Stimulated activated CD4-positive, alpha-beta T cell treated with anti-CD3 and anti-CD28 coated beads, Interleukin-12 subunit alpha, Interleukin-12 subunit beta, amount 100 ng/mL, for 4 hours (primary cell): ENCODE data around the gene LMTK2.

Experiments
- DNase-seq: peaks from one replicate; pipeline ENCODE4 v3.0.0-alpha.2; 2020

LMTK2 gene

DNA sequence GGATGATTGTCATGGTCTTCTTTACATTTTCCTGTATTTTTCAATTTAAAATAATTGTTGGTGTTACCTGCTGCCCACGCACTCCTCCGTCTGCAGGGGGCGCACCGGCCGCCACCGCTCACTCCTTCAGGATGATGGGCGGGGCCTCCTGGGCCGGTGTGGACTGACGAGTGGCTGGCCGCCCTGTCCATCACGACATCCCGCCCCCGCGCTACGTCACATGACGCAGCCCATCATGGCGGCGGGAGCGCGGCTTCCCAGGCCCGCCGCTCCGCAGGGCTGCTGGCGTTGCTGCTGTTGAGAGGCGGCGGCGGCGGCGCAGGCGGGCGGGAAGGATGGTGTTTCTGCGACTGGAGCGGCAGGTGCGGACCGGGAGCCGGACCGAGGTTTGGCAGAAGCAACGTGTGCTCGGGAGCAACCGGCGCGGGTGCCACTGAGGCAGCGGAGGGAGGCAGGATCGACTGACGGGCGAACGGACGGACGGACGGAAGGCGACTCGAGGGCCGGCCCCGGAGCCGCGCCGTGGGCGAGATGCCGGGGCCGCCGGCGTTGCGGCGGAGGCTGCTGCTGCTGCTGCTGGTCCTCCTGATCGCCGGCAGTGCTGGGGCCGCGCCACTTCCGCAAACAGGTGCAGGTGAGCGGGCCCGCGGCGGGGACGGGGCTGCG lies at the start of gene LMTK2:
TSS of gene LMTK2 (plus strand) at position 216 of the 666 bp plus-strand sequence. CDS start at position 532, 316 bp downstream.
- peak; percentile 98 for DNase-seq

DNA sequence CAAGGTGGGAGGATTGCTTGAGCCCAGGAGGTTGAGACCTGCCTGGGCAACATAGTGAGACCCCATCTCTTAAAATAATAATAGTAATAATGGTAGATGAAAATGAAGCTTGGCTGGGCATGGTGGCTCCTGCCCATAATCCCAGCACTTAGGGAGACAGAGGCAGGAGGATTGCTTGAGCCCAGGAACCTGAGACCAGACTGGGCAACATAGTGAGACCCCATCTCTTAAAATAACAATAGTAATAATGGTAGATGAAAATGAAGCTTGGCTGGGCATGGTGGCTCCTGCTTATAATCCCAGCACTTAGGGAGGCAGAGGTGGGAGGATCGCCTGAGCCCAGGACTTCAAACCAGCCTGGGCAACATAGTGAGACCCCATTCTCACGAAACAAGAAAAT lies 49.5 kb upstream of the LMTK2 start:
- no peak for DNase-seq

DNA sequence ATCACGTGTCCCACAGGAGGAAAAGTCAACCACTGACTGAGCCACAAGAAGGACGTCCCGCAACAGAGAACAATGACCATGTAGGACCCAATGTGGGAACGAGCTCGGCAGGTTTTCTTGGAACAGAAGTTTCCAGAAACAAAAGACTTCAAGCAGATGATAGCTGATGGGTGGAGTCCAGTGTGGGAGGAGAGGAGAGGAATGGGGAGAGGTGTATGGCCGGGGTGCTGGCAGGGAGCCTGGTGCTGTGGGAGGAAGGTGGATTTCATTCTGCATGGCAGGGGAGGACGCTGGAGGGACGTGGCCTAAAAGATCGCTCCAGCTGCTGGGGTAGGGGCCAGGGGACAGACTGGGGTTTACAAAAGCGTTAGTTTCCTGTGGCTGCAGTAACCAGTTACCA lies 48.5 kb upstream of the LMTK2 start:
- no peak for DNase-seq

DNA sequence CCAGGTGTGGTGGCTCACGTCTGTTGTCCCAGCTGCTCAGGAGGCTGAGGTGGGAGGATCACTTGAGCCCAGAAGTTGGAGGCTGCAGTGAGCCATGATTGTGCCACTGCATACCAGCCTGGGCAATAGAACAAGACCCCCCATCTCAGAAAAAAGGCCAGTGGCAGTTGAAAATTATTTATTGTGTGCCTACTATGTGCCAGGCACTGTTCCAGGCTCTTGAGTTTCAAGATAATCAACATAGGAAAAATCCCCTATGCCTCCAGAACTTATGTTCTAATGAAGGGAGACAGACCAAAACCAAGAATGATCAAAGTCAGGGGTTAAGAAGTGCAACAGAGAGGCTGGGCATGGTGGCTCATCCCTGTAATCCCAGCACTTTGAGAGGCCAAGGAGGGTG lies 42.4 kb upstream of the LMTK2 start:
- DNase-seq = no peak

DNA sequence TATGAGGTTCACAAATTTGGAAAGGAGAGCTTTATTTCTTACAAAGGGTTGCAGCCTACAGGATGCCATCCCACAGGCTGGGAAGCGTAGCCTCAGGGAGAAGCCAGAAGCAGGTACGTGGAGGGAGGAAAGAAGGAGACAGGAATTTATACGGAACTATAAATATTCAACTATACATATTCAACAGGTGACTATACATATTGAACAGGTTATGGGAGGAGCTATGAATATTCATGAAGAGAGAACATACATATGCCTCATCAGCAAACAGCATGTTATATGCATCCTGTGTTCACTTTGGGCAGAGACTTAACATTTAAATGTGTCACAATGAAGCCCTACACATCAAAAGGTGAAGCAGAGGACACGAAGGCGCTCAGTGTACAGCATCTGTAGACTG lies 40.5 kb upstream of the LMTK2 start:
- no peak for DNase-seq

DNA sequence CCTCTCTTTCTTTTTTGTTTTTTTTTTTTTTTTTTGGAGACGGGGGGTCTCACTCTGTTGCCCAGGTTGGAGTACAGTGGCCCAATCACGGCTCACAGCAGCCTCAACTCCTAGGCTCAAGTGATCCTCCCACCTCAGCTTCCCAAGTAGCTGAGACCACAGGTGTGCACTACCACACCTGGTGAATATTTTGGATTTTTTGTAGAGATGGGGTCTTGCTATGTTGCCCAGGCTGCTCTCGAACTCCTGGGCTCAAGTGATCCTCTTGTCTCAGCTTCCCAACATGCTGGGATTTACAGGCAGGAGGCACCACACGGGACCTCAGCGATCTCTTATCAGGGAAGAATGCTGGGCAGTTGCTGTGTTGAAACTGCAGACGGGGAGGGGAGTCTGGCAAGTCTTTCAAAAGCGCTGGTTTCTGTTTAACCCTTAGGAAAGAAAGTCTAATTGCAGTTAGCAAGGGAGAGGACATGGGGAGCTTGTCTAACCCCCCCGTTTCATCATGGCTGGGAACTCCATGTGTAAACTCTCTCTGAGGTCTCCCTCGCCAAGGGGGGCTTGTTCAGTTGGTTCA lies 39.6 kb upstream of the LMTK2 start:
- no peak for DNase-seq

DNA sequence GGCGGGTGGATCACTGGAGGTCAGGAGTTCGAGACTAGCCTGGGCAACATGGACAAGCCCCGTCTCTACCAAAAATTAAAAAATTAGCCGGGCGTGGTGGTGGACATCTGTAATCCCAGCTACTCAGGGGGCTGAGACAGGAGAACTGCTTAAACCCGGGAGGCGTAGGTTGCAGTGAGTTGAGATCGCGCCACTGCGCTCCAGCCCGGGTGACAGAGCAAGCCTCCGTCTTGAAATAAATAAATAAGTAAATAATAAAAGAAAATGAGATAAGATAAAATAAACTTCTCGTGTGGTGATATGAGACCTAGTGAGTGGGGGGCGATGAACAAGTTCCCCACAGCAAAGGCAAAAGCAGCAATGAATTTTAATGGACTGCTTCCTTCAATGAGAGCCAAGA lies 33.6 kb upstream of the LMTK2 start:
- no peak for DNase-seq

DNA sequence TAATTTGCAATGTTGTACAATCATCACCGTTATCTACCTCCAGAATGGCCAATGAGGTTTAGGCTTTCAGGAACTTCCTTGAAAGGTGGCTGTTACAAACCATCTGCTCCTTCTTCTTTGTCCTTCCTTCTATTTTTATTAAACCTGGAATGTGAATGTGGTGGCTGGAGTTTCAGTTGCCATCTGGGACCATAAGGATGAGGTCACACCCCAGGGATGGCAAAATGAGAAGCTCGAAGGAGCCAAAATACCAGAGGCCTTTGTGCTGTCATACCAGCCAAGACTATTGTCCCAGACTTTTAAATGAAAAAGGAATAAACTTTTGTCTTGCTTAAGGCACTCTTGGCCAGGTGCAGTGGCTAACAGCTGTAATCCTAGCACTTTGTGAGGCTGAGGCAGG lies 30.9 kb upstream of the LMTK2 start:
- no peak for DNase-seq

DNA sequence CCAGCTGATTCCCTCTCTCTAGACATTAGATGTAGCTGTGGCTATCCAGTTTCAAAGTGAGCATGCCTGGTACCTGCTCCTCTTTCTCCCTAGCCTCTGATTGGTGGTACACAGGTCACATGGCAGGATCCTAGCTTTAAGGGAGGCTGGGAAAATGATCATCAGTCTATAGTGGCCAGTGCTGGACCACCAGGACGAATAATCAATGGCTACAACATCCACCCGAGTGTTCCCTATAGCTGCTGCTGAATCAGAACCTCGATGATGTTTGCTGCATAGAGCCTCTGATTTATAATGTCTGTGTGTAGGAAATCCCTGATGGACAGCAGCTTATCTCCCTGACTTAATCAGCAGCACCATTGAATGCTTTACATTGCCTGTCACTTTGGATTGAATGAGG lies 28.9 kb upstream of the LMTK2 start:
- DNase-seq = no peak

DNA sequence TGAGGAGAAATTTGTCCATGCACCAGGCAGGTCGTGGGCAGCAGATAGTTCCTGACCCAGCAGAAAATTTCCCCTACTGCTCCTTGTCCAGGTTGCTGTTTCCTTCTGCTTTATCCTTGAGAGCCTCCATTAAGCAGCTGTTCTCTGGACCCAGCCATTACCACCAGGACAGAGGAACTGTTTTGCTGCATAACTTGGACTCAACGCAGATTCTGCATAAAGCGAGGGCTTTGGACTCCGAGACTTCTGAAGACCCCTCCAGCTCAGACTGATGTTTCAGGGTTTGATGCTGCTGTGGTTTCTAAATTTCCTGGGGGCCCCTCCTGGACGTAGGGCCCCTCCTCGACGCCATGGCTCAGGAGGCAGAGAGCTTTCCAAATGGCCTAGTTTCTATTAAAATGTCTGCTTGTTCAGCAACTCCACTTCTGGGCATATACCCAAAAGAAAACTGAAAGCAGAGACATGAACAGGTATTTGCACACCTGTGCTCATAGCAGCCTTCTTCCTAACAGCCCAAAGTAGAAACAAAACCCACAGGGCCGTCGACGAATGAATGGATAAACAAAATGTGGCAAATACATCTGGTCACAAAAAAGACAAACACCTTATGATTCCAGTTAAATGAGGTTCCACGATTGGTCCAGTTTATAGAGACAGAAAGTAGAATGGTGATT lies 28.3 kb upstream of the LMTK2 start:
- DNase-seq = no peak

DNA sequence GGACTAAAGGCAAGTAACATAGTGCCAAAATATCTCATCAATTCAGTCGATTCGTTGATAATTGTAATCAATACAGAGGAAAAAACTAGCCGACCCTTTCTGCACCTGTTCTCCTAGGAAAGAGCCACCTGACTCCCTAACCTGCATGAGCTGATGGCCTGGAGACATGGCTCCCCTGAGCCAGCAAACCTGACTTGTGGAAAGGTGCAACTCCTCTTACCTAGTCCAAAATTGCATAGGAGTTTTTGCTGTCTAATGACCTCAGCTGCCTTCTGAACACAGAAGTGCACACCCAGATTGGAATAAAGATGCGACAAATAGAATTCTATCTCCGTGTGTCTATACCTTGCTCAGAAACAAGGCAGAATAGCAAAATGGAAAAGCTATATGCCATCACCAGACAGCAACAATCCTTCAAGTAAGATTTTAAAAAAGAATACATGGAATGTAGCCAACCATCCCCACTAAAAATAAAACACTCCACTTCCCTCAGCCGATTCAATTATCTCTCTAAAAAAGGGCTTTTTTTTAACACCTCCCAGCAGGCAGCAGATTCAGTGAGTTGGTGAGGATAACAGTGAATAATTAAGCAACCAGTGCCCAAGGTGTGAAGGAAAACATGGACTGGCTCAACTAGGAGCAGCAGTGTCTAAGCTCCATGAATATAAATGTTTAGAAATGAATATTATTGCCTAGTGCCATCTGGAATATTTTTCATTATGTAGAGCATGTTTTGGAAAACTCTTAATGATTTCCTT lies 26.6 kb upstream of the LMTK2 start:
- no peak for DNase-seq

DNA sequence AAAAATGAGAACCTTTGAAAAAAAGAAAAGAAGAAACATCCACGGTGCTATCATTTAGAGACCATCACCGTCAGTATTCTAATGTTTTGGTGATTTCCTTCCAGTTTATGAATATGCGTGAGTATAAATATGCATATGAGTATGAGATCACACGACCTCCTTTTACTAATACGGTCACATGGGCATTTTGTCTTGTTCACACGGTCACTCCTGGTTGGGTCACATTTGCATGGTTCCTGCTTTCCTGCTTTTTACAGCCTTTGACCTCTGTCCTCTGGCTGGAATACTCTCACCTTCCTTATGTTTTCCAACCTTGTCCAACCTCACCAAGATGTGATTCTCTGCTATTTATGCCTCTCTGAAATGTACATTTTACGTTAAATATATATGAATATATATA lies 25.3 kb upstream of the LMTK2 start:
- DNase-seq = no peak

DNA sequence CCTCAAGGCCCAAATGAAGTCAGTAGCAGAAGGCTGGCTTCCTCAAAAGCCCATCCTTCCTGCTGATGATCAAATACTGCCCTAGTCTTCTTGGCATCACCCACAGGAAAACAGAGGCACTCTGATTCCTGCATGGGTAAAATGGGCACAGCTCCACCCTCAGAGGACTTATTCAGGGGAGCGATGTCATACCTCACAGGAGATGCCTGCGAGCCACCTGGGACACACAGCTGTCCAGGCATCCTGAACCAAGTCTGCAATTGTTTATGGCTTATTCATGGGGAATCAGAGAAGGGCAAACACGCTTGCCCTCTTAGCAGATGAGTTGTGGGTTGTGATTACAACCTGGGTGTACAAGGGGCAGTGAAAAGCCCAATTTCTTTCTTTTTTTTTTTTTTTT lies 22.0 kb upstream of the LMTK2 start:
- DNase-seq = no peak

DNA sequence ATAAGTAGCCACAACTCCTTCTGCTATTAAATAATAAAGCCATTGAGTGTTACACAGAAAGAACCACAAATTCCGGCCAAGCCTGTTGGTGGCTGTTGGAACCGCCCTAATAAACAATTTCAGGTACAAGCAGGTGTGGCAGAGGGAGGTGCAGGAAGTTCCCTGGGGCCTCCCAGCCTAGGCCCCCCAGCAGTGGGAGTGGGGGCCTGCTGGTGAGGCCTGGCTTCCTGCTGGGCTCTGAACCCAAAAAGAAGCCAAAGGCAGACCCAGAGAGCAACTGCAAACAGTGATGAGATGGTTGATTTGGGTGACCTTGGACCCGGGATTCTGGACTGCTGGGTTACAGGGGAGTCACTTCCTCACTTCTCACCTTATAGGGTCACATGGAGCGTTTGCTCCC lies 21.0 kb upstream of the LMTK2 start:
- DNase-seq = no peak

DNA sequence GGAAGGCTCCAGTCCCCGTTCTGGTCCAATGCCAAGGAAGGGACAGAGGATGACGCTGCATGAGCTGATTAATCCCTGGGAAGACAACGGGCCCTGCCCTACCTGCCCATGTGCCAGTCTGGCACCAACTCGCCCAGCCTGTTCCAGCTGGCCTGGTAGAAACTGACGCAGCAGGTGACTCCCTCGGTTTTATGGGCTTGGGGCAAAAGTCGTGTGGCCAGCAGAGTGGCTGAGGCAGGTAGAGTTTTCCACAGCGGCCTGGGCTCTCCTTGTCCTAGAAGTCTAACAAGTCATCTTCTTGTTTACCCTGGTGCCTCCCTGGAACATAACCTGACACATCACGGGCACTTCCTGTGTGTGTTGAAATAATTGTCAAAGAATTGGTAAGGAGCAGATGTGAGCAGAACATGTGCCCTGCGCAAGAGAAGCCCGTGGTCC lies 20.4 kb upstream of the LMTK2 start:
- DNase-seq = no peak

DNA sequence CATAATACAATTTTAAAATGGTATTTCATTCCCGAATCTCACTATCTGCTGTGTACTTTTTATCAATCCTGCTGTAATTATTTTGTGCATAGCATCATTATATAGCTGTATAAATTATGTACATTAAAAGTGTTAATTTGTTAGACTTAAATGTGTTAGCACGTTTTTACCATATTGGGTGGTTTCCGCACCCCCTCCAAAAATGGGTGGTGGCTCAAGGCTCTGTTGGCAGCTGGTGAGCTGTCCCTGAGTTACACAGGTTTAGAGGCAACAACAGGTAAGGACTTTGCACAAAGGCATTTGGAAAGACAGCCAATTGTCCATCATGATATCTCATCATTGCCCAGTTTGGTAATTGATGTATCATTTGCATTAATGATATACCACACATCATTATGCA lies 18.6 kb upstream of the LMTK2 start:
- DNase-seq = no peak

DNA sequence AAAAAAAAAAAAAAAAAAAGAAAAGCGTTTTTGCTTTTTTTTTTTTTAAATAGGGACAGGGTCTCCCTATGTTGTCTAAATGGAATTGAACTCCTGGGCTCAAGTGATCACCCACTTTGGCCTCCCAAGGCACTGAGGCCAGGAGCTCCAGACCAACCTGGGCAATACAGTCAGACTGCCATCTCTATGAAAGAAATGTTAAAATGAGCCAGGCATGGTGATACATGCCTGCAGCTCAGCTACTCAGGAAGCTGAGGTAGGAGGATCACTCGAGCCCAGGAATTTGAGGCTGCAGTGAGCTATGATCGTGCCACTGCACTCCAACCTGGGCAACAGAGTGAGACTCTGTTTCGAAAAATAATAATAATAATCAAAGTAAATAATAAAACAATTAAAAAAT lies 16.5 kb upstream of the LMTK2 start:
- DNase-seq = no peak

DNA sequence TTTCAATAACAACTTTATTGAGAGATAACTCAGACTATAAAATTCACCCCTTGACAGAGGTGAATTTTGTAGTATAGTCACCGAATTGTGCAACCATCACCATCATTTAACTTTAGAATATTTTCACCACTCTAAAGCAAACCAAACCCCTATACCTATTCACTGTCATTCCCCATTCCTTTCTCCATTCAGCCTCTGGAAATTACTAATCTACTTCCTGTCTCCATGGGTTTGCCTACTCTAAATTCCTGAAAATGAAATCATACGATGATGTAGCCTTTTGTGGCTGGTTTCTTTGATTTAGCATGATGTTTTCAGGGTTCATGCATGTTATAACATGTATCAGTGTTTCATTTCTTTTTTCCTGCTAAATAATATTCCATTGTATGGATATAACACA lies 15.6 kb upstream of the LMTK2 start:
- no peak for DNase-seq

DNA sequence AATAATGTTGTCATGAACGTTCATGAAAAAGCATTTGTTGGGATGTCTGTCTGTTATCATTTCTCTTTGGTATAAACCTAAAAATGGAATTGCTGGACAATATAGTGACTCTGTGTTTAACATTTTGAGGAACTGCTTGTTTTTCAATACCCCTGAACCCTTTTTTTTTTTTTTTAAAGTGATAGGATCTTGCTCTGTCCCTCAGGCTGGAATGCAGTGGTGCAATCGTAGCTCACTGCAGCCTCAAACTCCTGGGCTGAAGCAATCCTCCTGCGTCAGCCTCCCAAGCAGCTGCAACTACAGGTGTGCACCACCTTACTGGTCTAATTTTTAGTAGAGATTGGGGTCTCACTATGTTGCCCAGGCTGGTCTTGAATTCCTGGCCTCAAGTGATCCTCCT lies 15.1 kb upstream of the LMTK2 start:
- DNase-seq = no peak

DNA sequence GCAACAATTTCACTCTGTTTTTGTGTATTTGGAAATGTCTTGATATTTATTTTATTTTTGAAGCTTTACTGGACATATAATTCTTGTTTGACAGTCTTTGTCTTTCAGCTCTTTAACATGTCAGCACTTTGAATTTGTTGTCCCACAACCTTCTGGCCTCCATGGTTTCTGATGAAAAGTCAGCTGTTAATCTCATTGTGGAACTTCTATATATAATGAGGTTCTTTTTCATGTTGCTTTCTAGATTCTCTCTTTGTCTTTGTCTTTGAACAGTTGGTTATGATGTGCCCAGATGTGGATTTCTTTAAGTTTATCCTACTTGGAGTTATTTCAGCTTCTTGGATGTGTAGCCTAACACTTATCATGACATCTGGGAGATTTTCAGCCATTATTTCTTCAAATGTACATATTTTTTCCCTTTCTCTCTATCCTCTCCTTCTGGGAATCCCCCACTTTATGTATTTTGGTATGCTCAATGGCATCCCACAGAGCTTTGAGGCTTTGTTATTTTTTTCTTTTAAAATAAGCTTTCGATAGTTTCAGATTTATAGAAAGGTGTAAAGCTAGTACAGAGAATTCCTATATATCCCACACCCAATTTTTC lies 9.5 kb upstream of the LMTK2 start:
- DNase-seq = no peak

DNA sequence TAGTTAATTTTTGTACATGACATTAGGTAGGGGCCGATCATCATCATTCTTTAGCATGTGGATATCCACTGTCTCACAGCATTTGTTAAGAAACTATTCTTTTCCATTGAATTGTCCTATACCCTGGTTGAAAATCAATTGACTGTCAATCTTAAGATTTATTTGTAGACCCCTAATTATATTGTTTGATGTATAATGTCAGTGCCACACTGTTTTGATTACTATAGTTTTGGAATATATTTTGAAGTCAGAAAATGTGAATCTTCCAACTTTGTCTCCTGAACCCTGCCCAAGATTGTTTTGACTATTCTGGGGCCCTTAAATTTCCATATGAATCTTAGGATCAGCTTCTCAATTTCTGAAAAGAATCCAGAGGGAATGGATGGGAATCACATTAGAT lies 6.6 kb upstream of the LMTK2 start:
- DNase-seq = no peak

DNA sequence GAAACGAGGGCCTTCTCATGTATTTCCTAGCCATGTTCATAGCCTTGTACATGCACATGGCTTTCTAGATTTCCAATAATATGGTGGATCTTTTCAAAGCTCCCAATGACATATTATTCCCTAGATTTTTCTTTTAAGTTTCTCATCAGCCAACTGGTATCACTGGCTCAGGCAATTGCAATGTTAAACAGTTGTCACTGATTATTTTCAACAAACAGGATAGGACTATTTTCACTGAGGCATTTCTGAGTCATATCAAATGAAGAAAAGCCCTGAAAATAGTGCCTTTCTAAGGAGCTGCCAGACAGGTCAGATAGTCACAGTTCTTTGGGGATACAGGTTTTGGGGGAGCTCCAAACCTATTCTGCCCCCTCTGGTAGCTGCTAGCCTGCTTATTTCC lies 4.5 kb upstream of the LMTK2 start:
- DNase-seq = no peak

DNA sequence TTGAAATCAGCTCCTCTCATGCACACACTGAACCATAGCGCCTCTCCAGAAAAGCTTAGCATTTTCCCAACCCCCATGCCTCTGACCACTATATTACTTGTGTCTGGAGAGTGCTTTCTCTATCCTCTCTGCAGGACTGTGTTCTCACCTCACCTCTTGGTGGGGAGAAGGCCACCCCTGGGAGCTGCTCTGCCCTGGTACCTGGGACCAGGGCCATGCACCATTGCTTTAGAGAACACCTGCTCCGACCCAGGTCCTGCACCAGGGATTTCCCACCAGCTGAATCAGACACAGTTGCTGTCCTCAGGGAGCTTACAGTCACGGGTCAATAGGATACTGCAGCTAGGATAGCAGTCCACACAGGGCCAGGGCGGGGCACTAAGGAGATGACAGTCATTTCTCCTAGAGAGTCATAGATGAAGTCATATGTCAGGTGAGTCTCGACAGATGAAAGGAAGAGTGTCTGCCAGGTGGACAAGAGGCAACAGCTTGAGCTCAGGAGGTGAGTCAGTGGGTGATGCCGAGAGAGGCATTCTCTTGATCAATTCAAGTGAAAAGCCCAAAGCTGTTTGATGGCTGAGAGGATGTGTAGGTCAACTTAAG lies 619 bp upstream of the LMTK2 start:
- no peak for DNase-seq
